ENCODE measurements around the gene LRRC26.

LRRC26 gene

DNA sequence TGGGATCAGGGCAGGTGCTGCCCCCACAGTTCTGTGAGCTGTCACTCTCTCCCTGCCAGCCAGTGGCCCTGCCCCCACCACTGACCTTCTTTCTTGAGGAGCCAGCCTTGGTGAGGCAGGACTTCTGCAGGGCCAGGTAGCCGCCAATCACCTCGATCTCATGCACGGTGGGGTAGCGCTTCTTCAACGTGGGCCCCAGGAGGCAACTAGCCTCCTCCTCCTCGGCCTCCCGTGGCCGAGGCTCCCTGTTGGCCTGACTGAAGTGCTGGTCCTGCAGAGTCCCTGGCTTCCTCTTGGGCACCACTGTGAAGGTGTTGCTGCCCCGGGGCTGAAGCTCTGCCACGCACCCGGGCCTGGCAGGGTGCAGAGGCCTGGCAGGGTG lies 29.0 kb upstream of the LRRC26 start:
- peak overlapping the region; percentile 83 for H3K9ac ChIP-seq (ENCODE audit: low read depth in 1 of 2, low read length in 2 of 2)

GRCh38 chr9:137198051-137198901 lies 28.4 kb upstream of the LRRC26 start:
- Histone ChIP-seq H3K9ac (ENCODE audit: low read depth in 1 of 2, low read length in 2 of 2) (peak overlapping the region; percentile 83), H3K4me3 (ENCODE audit: low read length in 2 of 2) (peak overlapping the region; percentile 67 to 72), H3K9me3 (ENCODE audit: control insufficient read depth in 2 of 2, low read length in 2 of 2) (no peaks in the 10 kb centered on the region), H3K27ac (ENCODE audit: low read depth in 2 of 2, low read length in 2 of 2) (peak overlapping the region; percentile 96 to 97), H3K4me1 (ENCODE audit: control insufficient read depth in 2 of 2, insufficient read depth in 2 of 2, low read length in 2 of 2) (peaks cover 56 to 60% of the 10 kb centered on the region in 2 donors), H3K27me3 (ENCODE audit: control insufficient read depth in 2 of 2, insufficient read depth in 2 of 2, low read length in 2 of 2) (no peaks in the 10 kb centered on the region), H3K36me3 (ENCODE audit: control insufficient read depth in 2 of 2, insufficient read depth in 2 of 2, low read length in 2 of 2) (no peaks in the 10 kb centered on the region)

More for the DNA sequence above, 29.0 kb upstream of the LRRC26 start:
- no peaks in the 10 kb centered on the region for H3K9me3 ChIP-seq (ENCODE audit: control insufficient read depth in 2 of 2, low read length in 2 of 2)
- H3K4me1 ChIP-seq (ENCODE audit: control insufficient read depth in 2 of 2, insufficient read depth in 2 of 2, low read length in 2 of 2), result peaks cover 59 to 64% of the 10 kb centered on the region in 2 donors
- H3K27ac ChIP-seq (ENCODE audit: low read depth in 2 of 2, low read length in 2 of 2), result peak overlapping the region; percentile 96 to 97
- no peaks in the 10 kb centered on the region for H3K27me3 ChIP-seq (ENCODE audit: control insufficient read depth in 2 of 2, insufficient read depth in 2 of 2, low read length in 2 of 2)
- H3K36me3 ChIP-seq (ENCODE audit: control insufficient read depth in 2 of 2, insufficient read depth in 2 of 2, low read length in 2 of 2), result no peaks in the 10 kb centered on the region
- H3K4me3 ChIP-seq (ENCODE audit: low read length in 2 of 2), result peak overlapping the region; percentile 67 to 72

DNA sequence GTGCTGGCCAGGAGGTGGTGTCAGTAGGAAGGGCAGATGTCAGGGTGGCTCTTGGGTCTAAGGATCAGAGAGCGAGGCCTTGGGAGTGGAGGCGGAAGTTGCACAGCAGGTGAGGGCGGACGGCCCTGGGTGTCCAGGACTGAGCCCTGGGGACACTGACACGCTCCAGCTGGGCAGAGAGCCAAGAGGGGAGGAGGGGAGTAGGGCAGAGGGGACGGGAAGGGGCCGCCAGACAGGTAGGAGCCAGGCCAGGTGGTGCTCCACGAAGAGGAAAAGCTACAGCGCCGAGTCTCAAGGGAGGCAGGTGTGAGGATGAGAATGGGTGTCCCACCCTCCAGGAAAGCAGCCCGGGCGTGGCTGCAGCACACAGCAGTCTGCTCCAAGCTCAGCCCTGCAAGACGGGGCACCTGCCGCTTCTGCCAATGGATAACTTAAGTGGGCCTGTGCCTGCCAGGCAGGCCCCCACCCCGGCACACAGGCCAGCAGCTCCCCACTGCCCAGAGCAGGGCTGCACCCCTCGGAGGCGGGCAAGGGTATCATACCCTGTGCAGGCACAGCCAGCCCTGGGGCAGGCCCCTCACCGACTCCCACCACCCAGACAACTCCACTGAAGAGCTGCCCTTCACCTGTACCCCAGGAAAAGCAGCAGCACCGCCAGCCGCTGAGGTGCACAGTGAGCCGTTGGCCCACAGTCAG lies 25.8 kb upstream of the LRRC26 start:
- Histone ChIP-seq H3K27ac (ENCODE audit: low read depth in 2 of 2, low read length in 2 of 2) (peak overlapping the region; percentile 96 to 97), H3K4me3 (ENCODE audit: low read length in 2 of 2) (peak overlapping the region; percentile 55 to 57), H3K9me3 (ENCODE audit: control insufficient read depth in 2 of 2, low read length in 2 of 2) (no peaks in the 10 kb centered on the region), H3K4me1 (ENCODE audit: control insufficient read depth in 2 of 2, insufficient read depth in 2 of 2, low read length in 2 of 2) (peaks cover 53 to 54% of the 10 kb centered on the region in 2 donors), H3K27me3 (ENCODE audit: control insufficient read depth in 2 of 2, insufficient read depth in 2 of 2, low read length in 2 of 2) (no peaks in the 10 kb centered on the region), H3K36me3 (ENCODE audit: control insufficient read depth in 2 of 2, insufficient read depth in 2 of 2, low read length in 2 of 2) (peaks cover 19 to 20% of the 10 kb centered on the region in 2 donors), H3K9ac (ENCODE audit: low read depth in 1 of 2, low read length in 2 of 2) (peak overlapping the region; percentile 60 to 65)

GRCh38 chr9:137194909-137195308 lies 25.1 kb upstream of the LRRC26 start:
- Histone ChIP-seq H3K27me3 (ENCODE audit: control insufficient read depth in 2 of 2, insufficient read depth in 2 of 2, low read length in 2 of 2) (no peaks in the 10 kb centered on the region), H3K4me1 (ENCODE audit: control insufficient read depth in 2 of 2, insufficient read depth in 2 of 2, low read length in 2 of 2) (peaks cover 58 to 62% of the 10 kb centered on the region in 2 donors), H3K4me3 (ENCODE audit: low read length in 2 of 2) (peak overlapping the region; percentile 55 to 57), H3K9ac (ENCODE audit: low read depth in 1 of 2, low read length in 2 of 2) (peak overlapping the region; percentile 60 to 65), H3K27ac (ENCODE audit: low read depth in 2 of 2, low read length in 2 of 2) (peak overlapping the region; percentile 96 to 97), H3K36me3 (ENCODE audit: control insufficient read depth in 2 of 2, insufficient read depth in 2 of 2, low read length in 2 of 2) (peaks cover 25 to 26% of the 10 kb centered on the region in 2 donors), H3K9me3 (ENCODE audit: control insufficient read depth in 2 of 2, low read length in 2 of 2) (no peaks in the 10 kb centered on the region)

- Histone ChIP-seq H3K27ac (ENCODE audit: low read depth in 2 of 2, low read length in 2 of 2) (peak overlapping the region; percentile 96 to 97), H3K9ac (ENCODE audit: low read depth in 1 of 2, low read length in 2 of 2) (peak overlapping the region; percentile 24 to 65)
Observed at GRCh38 chr9:137194388-137194787, 24.5 kb upstream of the LRRC26 start.

GRCh38 chr9:137193771-137194170 lies 23.9 kb upstream of the LRRC26 start:
- no peak overlapping the region for H3K9ac ChIP-seq (ENCODE audit: low read depth in 1 of 2, low read length in 2 of 2)
- H3K9me3 ChIP-seq (ENCODE audit: control insufficient read depth in 2 of 2, low read length in 2 of 2), result no peaks in the 10 kb centered on the region
- H3K27ac ChIP-seq (ENCODE audit: low read depth in 2 of 2, low read length in 2 of 2), result no peak overlapping the region
- H3K4me1 ChIP-seq (ENCODE audit: control insufficient read depth in 2 of 2, insufficient read depth in 2 of 2, low read length in 2 of 2), result peaks cover 57 to 67% of the 10 kb centered on the region in 2 donors
- no peaks in the 10 kb centered on the region for H3K27me3 ChIP-seq (ENCODE audit: control insufficient read depth in 2 of 2, insufficient read depth in 2 of 2, low read length in 2 of 2)
- H3K4me3 ChIP-seq (ENCODE audit: low read length in 2 of 2), result no peak overlapping the region
- peaks cover 26 to 27% of the 10 kb centered on the region in 2 donors for H3K36me3 ChIP-seq (ENCODE audit: control insufficient read depth in 2 of 2, insufficient read depth in 2 of 2, low read length in 2 of 2)

More at GRCh38 chr9:137194388-137194787, 24.5 kb upstream of the LRRC26 start:
- Histone ChIP-seq H3K4me3 (ENCODE audit: low read length in 2 of 2) (peak overlapping the region; percentile 55 to 57), H3K27me3 (ENCODE audit: control insufficient read depth in 2 of 2, insufficient read depth in 2 of 2, low read length in 2 of 2) (no peaks in the 10 kb centered on the region), H3K36me3 (ENCODE audit: control insufficient read depth in 2 of 2, insufficient read depth in 2 of 2, low read length in 2 of 2) (peaks cover 26 to 27% of the 10 kb centered on the region in 2 donors), H3K9me3 (ENCODE audit: control insufficient read depth in 2 of 2, low read length in 2 of 2) (no peaks in the 10 kb centered on the region), H3K4me1 (ENCODE audit: control insufficient read depth in 2 of 2, insufficient read depth in 2 of 2, low read length in 2 of 2) (peaks cover 60 to 66% of the 10 kb centered on the region in 2 donors)

DNA sequence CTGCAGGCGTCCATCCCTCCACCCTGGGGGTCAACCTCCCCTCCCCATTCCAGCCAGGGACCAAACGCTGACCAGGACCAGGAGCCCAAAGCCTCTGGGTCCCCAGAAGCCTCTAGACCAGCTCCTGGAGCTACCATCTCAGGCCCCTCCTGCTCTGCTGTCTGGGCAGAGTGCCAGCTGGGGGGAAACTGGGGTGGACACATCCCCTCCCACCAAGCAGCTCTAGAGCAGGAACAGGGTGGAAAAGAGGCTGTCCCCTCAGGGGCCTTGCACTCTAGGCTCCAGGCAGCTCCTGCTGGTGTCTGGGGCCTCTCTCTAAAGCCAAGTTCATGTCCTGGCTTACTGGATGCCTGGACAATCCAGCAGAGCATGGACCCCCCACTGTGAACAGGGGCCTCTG lies 23.0 kb upstream of the LRRC26 start:
- H3K4me1 ChIP-seq (ENCODE audit: control insufficient read depth in 2 of 2, insufficient read depth in 2 of 2, low read length in 2 of 2), result peaks cover 52 to 61% of the 10 kb centered on the region in 2 donors
- no peak overlapping the region for H3K9ac ChIP-seq (ENCODE audit: low read depth in 1 of 2, low read length in 2 of 2)
- peaks cover 26 to 27% of the 10 kb centered on the region in 2 donors for H3K36me3 ChIP-seq (ENCODE audit: control insufficient read depth in 2 of 2, insufficient read depth in 2 of 2, low read length in 2 of 2)
- no peaks in the 10 kb centered on the region for H3K9me3 ChIP-seq (ENCODE audit: control insufficient read depth in 2 of 2, low read length in 2 of 2)
- H3K27me3 ChIP-seq (ENCODE audit: control insufficient read depth in 2 of 2, insufficient read depth in 2 of 2, low read length in 2 of 2), result no peaks in the 10 kb centered on the region
- H3K4me3 ChIP-seq (ENCODE audit: low read length in 2 of 2), result no peak overlapping the region
- no peak overlapping the region for H3K27ac ChIP-seq (ENCODE audit: low read depth in 2 of 2, low read length in 2 of 2)

- Histone ChIP-seq H3K27ac (ENCODE audit: low read depth in 2 of 2, low read length in 2 of 2) (no peak overlapping the region), H3K4me1 (ENCODE audit: control insufficient read depth in 2 of 2, insufficient read depth in 2 of 2, low read length in 2 of 2) (peaks cover 52 to 61% of the 10 kb centered on the region in 2 donors), H3K36me3 (ENCODE audit: control insufficient read depth in 2 of 2, insufficient read depth in 2 of 2, low read length in 2 of 2) (peaks cover 27% of the 10 kb centered on the region in 2 donors), H3K9me3 (ENCODE audit: control insufficient read depth in 2 of 2, low read length in 2 of 2) (no peaks in the 10 kb centered on the region), H3K27me3 (ENCODE audit: control insufficient read depth in 2 of 2, insufficient read depth in 2 of 2, low read length in 2 of 2) (no peaks in the 10 kb centered on the region), H3K9ac (ENCODE audit: low read depth in 1 of 2, low read length in 2 of 2) (no peak overlapping the region), H3K4me3 (ENCODE audit: low read length in 2 of 2) (no peak overlapping the region)
Observed at GRCh38 chr9:137192448-137192780, 22.6 kb upstream of the LRRC26 start.

- H3K27ac ChIP-seq (ENCODE audit: low read depth in 2 of 2, low read length in 2 of 2), result no peak overlapping the region
- no peaks in the 10 kb centered on the region for H3K9me3 ChIP-seq (ENCODE audit: control insufficient read depth in 2 of 2, low read length in 2 of 2)
- H3K36me3 ChIP-seq (ENCODE audit: control insufficient read depth in 2 of 2, insufficient read depth in 2 of 2, low read length in 2 of 2), result peaks cover 27 to 31% of the 10 kb centered on the region in 2 donors
- no peak overlapping the region for H3K9ac ChIP-seq (ENCODE audit: low read depth in 1 of 2, low read length in 2 of 2)
- H3K4me1 ChIP-seq (ENCODE audit: control insufficient read depth in 2 of 2, insufficient read depth in 2 of 2, low read length in 2 of 2), result peaks cover 57 to 65% of the 10 kb centered on the region in 2 donors
- H3K4me3 ChIP-seq (ENCODE audit: low read length in 2 of 2), result no peak overlapping the region
- no peaks in the 10 kb centered on the region for H3K27me3 ChIP-seq (ENCODE audit: control insufficient read depth in 2 of 2, insufficient read depth in 2 of 2, low read length in 2 of 2)
Observed at GRCh38 chr9:137191691-137192447, 22.0 kb upstream of the LRRC26 start.
